Islet of Langerhans (tissue), 1 donor: Measurements from ENCODE around the gene IPCEF1.
"Not testable (repeated sequence)": the region's sequence is repeated elsewhere in the genome, so short reads cannot be mapped to it uniquely, and the experiment has no call there.

ENCODE experiments used
- FAIRE-seq: peaks from one replicate; lab custom pipeline; 2011; peaks lifted over from hg19 to GRCh38; lab: Jason Lieb, UNC

Gene IPCEF1

GRCh38 chr6:154243793-154244750 is 112.5 kb downstream of the IPCEF1 start:
- no peak for FAIRE-seq

- no peak for FAIRE-seq
These were observed 113.8 kb downstream of the IPCEF1 start for GRCh38 chr6:154242617-154243357.

GRCh38 chr6:154241581-154241980 is 115.0 kb downstream of the IPCEF1 start:
- no peak for FAIRE-seq

GRCh38 chr6:154241061-154241460 is 115.5 kb downstream of the IPCEF1 start:
- not testable (repeated sequence) for FAIRE-seq

- FAIRE-seq = no peak
These were observed 117.2 kb downstream of the IPCEF1 start for GRCh38 chr6:154239392-154239791.

GRCh38 chr6:154238831-154239230 is 117.8 kb downstream of the IPCEF1 start:
- FAIRE-seq = no peak

- FAIRE-seq = no peak
These were observed 119.8 kb downstream of the IPCEF1 start for GRCh38 chr6:154236646-154237301.

GRCh38 chr6:154234019-154234772 is 122.4 kb downstream of the IPCEF1 start:
- FAIRE-seq = no peak

- no peak for FAIRE-seq
These were observed 123.2 kb downstream of the IPCEF1 start for GRCh38 chr6:154233383-154233782.

- FAIRE-seq = no peak
These were observed 124.3 kb downstream of the IPCEF1 start for GRCh38 chr6:154232013-154232910.

GRCh38 chr6:154230910-154231595 is 125.5 kb downstream of the IPCEF1 start:
- FAIRE-seq = no peak

GRCh38 chr6:154230393-154230792 is 126.2 kb downstream of the IPCEF1 start:
- no peak for FAIRE-seq

- FAIRE-seq = no peak
These were observed 126.8 kb downstream of the IPCEF1 start for GRCh38 chr6:154229786-154230185.

GRCh38 chr6:154228521-154228905 is 128.1 kb downstream of the IPCEF1 start:
- FAIRE-seq = no peak

- FAIRE-seq = no peak
These were observed 128.6 kb downstream of the IPCEF1 start for GRCh38 chr6:154227862-154228520.

GRCh38 chr6:154226461-154226860 is 130.1 kb downstream of the IPCEF1 start:
- FAIRE-seq = no peak

- FAIRE-seq = no peak
These were observed 133.3 kb downstream of the IPCEF1 start for GRCh38 chr6:154223296-154223695.

GRCh38 chr6:154222716-154223115 is 133.9 kb downstream of the IPCEF1 start:
- FAIRE-seq = no peak

- FAIRE-seq = no peak
These were observed 137.4 kb downstream of the IPCEF1 start for GRCh38 chr6:154219250-154219649.

GRCh38 chr6:154218787-154219186 is 137.8 kb downstream of the IPCEF1 start:
- no peak for FAIRE-seq
